NCI-H510A (cell line): ENCODE data around the gene CEP112.

ENCODE experiments used
- DNase-seq: peaks from one replicate; lab custom pipeline; 2025; lab: John Stamatoyannopoulos, UW

The CEP112 gene

GRCh38 chr17:65926599-65926998 is 265.3 kb downstream of the CEP112 start:
- no peak for DNase-seq

GRCh38 chr17:65925606-65926307 is 266.2 kb downstream of the CEP112 start:
- no peak for DNase-seq

GRCh38 chr17:65920996-65921395 is 270.9 kb downstream of the CEP112 start:
- DNase-seq: no peak

- DNase-seq: no peak
Observed at GRCh38 chr17:65918916-65919315, 273.0 kb downstream of the CEP112 start.

- DNase-seq: no peak
Observed at GRCh38 chr17:65918500-65918899, 273.4 kb downstream of the CEP112 start.

GRCh38 chr17:65917560-65917959 is 274.4 kb downstream of the CEP112 start:
- DNase-seq: no peak

- DNase-seq: no peak
Observed at GRCh38 chr17:65916425-65916824, 275.5 kb downstream of the CEP112 start.

- DNase-seq: no peak
Observed at GRCh38 chr17:65914784-65915342, 277.1 kb downstream of the CEP112 start.

GRCh38 chr17:65913326-65913850 is 278.5 kb downstream of the CEP112 start:
- no peak for DNase-seq

- DNase-seq: no peak
Observed at GRCh38 chr17:65910836-65911235, 281.1 kb downstream of the CEP112 start.

- DNase-seq: peak; percentile 29
Observed at GRCh38 chr17:65902831-65903522, 289.0 kb downstream of the CEP112 start.

- DNase-seq: no peak
Observed at GRCh38 chr17:65902155-65902554, 289.8 kb downstream of the CEP112 start.

GRCh38 chr17:65901394-65901793 is 290.5 kb downstream of the CEP112 start:
- DNase-seq: no peak

- no peak for DNase-seq
Observed at GRCh38 chr17:65900216-65900615, 291.7 kb downstream of the CEP112 start.

GRCh38 chr17:65898651-65899050 is 293.3 kb downstream of the CEP112 start:
- DNase-seq: no peak

GRCh38 chr17:65896889-65897288 is 295.0 kb downstream of the CEP112 start:
- DNase-seq: peak; percentile 54

GRCh38 chr17:65895969-65896368 is 296.0 kb downstream of the CEP112 start:
- no peak for DNase-seq

- DNase-seq: no peak
Observed at GRCh38 chr17:65893692-65894279, 298.1 kb downstream of the CEP112 start.

- no peak for DNase-seq
Observed at GRCh38 chr17:65892912-65893377, 299.0 kb downstream of the CEP112 start.

- no peak for DNase-seq
Observed at GRCh38 chr17:65891231-65891735, 300.6 kb downstream of the CEP112 start.

- DNase-seq: no peak
Observed at GRCh38 chr17:65888649-65889048, 303.3 kb downstream of the CEP112 start.
